Endothelial cell of umbilical vein (primary cell): Measurements from ENCODE around the gene ABCF1. TPM values are rescaled to one million over a fixed set of nuclear protein-coding genes. Genes with fewer than 3 reads are reported as not detected.

Experiments used
- BruUV-seq: library from RNA; stranded (reverse); fragments of 400-500 nt; replicated peaks from 2 replicates; lab custom pipeline; 2021; lab: Mats Ljungman, UMichigan
- CTCF ChIA-PET: fragments of 300-600, 350-600 bp; sonication (Branson Sonifier 250); formaldehyde crosslinking; loops from one replicate; lab custom pipeline; 2021; ENCODE audit warnings: antibody characterized with exemption, inconsistent platforms; lab: Charles Lee
- POLR2A ChIA-PET: fragments of 300-600, 350-600 bp; sonication (Branson Sonifier 250); formaldehyde crosslinking; loops from one replicate; lab custom pipeline; 2021; ENCODE audit warnings: antibody characterized with exemption, inconsistent platforms; lab: Charles Lee
- DNase-seq: peaks from one replicate; pipeline ENCODE4 v3.0.0-alpha.2; 2011; ENCODE audit warnings: low read depth, low spot score
- FAIRE-seq: peaks from 2 replicates; lab custom pipeline; 2011; peaks lifted over from hg19 to GRCh38; lab: Jason Lieb, UNC
- H2AFZ ChIP-seq: 2 replicates; pipeline ENCODE4 v1.6.0; 2012; ENCODE audit warnings: low read depth, low read length, control low read depth, inconsistent platforms
- H3K27ac ChIP-seq: 2 replicates; pipeline ENCODE4 v1.5.1; 2011; ENCODE audit warnings: low read depth, mild to moderate bottlenecking, control low read depth, low read length, moderate library complexity; ENCODE audit not compliant: insufficient read depth
- H3K27me3 ChIP-seq, 2 experiments: 2 replicates each; pipeline versions ENCODE4 v1.6.0 to v1.6.1; 2011; ENCODE audit warnings: low read length in 2 of 2, mixed read lengths in 1 of 2; ENCODE audit not compliant: control insufficient read depth in 2 of 2, insufficient read depth in 2 of 2
- H3K36me3 ChIP-seq, 2 experiments: 2 replicates in 1 of 2; 3 replicates in 1 of 2; pipeline ENCODE4 v1.5.1; 2011; ENCODE audit warnings: low read length in 2 of 2, mild to moderate bottlenecking in 1 of 2, moderate library complexity in 1 of 2; ENCODE audit not compliant: control insufficient read depth in 2 of 2, insufficient read depth in 2 of 2; ENCODE audit errors: extremely low read depth in 1 of 2
- H3K4me1 ChIP-seq: 3 replicates; pipeline ENCODE4 v1.5.1; 2011; ENCODE audit warnings: mild to moderate bottlenecking, low read length; ENCODE audit not compliant: control insufficient read depth, insufficient read depth; ENCODE audit errors: extremely low read depth
- H3K4me2 ChIP-seq: 2 replicates; pipeline ENCODE4 v1.6.1; 2011; ENCODE audit warnings: low read length, control low read depth, mixed read lengths; ENCODE audit not compliant: insufficient read depth
- H3K4me3 ChIP-seq, 3 experiments: fragments of 200-600 bp in 1 of 3; sonication (generic), shearing (Covaris generic) in 1 of 3; replicated peaks in 1 of 3; 2 replicates each; pipeline ENCODE4 v1.5.1; 2011 to 2016; ENCODE audit warnings: control low read depth in 3 of 3, low read length in 3 of 3, mild to moderate bottlenecking in 2 of 3, inconsistent platforms in 1 of 3, low read depth in 1 of 3, moderate library complexity in 1 of 3; ENCODE audit not compliant: insufficient read depth in 1 of 3
- H3K79me2 ChIP-seq: 2 replicates; pipeline ENCODE4 v1.6.0; 2012; ENCODE audit warnings: low read length, inconsistent platforms; ENCODE audit not compliant: control insufficient read depth, insufficient read depth
- H3K9ac ChIP-seq: replicated peaks from 2 replicates; pipeline ENCODE3; 2011; ENCODE audit warnings: low read length, control low read depth; ENCODE audit not compliant: insufficient read depth; ENCODE audit errors: extremely low read depth
- H3K9me1 ChIP-seq: replicated peaks from 3 replicates; pipeline ENCODE4 v1.6.0; 2011; ENCODE audit warnings: mild to moderate bottlenecking, low read length; ENCODE audit not compliant: control insufficient read depth, insufficient read depth; ENCODE audit errors: extremely low read depth
- H3K9me3 ChIP-seq: replicated peaks from 2 replicates; pipeline ENCODE4 v1.5.1; 2012; ENCODE audit warnings: low read length, inconsistent platforms; ENCODE audit not compliant: control insufficient read depth, insufficient read depth
- H4K20me1 ChIP-seq: replicated peaks from 2 replicates; pipeline ENCODE3; 2011; ENCODE audit warnings: mild to moderate bottlenecking, low read length; ENCODE audit not compliant: control insufficient read depth, insufficient read depth; ENCODE audit errors: extremely low read depth
- CTCF ChIP-seq, 2 donors: IDR thresholded peaks; 1 replicate in 1 of 2; 2 replicates in 1 of 2; pipeline ENCODE4 v1.5.1; 2011; ENCODE audit warnings: low read length in 2 of 2, mild to moderate bottlenecking in 2 of 2, moderate library complexity in 2 of 2, control low read depth in 1 of 2, inconsistent platforms in 1 of 2, low read depth in 1 of 2; ENCODE audit not compliant: insufficient read depth in 1 of 2; ENCODE audit errors: extremely low read depth in 1 of 2
- MAX ChIP-seq: IDR thresholded peaks from 2 replicates; pipeline ENCODE4 v1.6.1; 2011; ENCODE audit not compliant: insufficient read depth, insufficient read length
- POLR2AphosphoS5 ChIP-seq: IDR thresholded peaks from 2 replicates; pipeline ENCODE4 v1.6.1; 2012; ENCODE audit warnings: low read depth, mild to moderate bottlenecking, control low read depth, low read length, moderate library complexity; ENCODE audit not compliant: insufficient read depth
- dilution Hi-C: fragments of 300-500 bp; cut with MboI; formaldehyde crosslinking; loops from one replicate; pipeline ENCODE4 v1.15.0; 2019; ENCODE audit warnings: low sequenced_read_pairs; ENCODE audit not compliant: extremely low pct_ligation_motif_present
- intact Hi-C: fragments of 100-400 bp; cut with micrococcal nuclease; formaldehyde crosslinking; loops from one replicate; pipeline ENCODE4 v1.10.0; 2022
- polyA plus RNA-seq, 4 experiments: library from polyadenylated mRNA; depleted of rRNA in 3 of 4; stranded (reverse) in 3 of 4; unstranded in 1 of 4; fragments of >200 nt; gene quantifications; 2 replicates each; pipeline versions ENCODE4 v1.2.1 to v1.2.3, GENCODE V29; 2011 to 2012; ENCODE audit warnings: missing spikeins in 1 of 4
- total RNA-seq: library from RNA; stranded (reverse); gene quantifications from 2 replicates; pipeline ENCODE4 v1.2.3, GENCODE V29; 2021

Gene ABCF1
- total and polyA plus RNA-seq, 2 donors (not counting 3 experiments of a cell fraction or from before 2014, with no cell fraction given): 34.0 to 60.3 TPM

- no peaks in the 10 kb centered on the region for H3K9me1 ChIP-seq
- H3K9ac ChIP-seq: peak overlapping the region; percentile 86
- H3K4me1 ChIP-seq: peaks cover 19% of the 10 kb centered on the region
- peaks cover 16% of the 10 kb centered on the region for H3K79me2 ChIP-seq
- TF ChIP-seq CTCF (IDR thresholded peaks at IDR 0.05; ENCODE audit: extremely low read depth in 1 of 2, insufficient read depth in 1 of 2, low read depth in 1 of 2, low read length in 2 of 2) (no peak), MAX (no peak), POLR2AphosphoS5 (peak; percentile 4)
- peaks cover 0 to 17% of the 10 kb centered on the region in 2 experiments for H3K36me3 ChIP-seq
- peak overlapping the region; percentile 39 to 93 (median 52) for H3K4me3 ChIP-seq
- peak overlapping the region; percentile 94 for H2AFZ ChIP-seq
- no peaks in the 10 kb centered on the region for H3K9me3 ChIP-seq
- ChIA-PET CTCF (interaction anchor here (1.0 to 4.9 kb wide), 7 partner anchors 11 to 175 kb away, joined by 3 to 65 read pairs (median 7); no protein-coding TSS in a partner anchor), POLR2A (no interaction called here)
- H3K27me3 ChIP-seq: no peaks in the 10 kb centered on the region
- no peaks in the 10 kb centered on the region for H4K20me1 ChIP-seq
- DNase-seq (peak; percentile 65), FAIRE-seq (no peak)
- peak overlapping the region; percentile 83 for H3K4me2 ChIP-seq
- no TSS peak for BruUV-seq
- dilution Hi-C loops: no loop called here
- H3K27ac ChIP-seq: peak overlapping the region; percentile 84
- intact Hi-C loops: loop anchor here (1.0 kb wide), 4 partner anchors 11 to 62 kb away; partner anchors contain the start of genes ABCF1, MRPS18B and PPP1R10
Observed at GRCh38 chr6:30555816-30556065, 15.5 kb upstream of the ABCF1 start.
